Testis (tissue), 3 donors: Measurements from ENCODE around the gene SCRT2. TPM values are rescaled to one million over a fixed set of nuclear protein-coding genes. Genes with fewer than 3 reads are reported as not detected.
A peak's percentile ranks its signal among the peaks of the same experiment; 100 is the strongest.

ENCODE experiments used
- DNase-seq: peaks from one replicate; pipeline ENCODE4 v3.0.0-alpha.2; 2019
- H3K27ac ChIP-seq, 2 donors: fragments of 200-600 bp; sonication (generic); one replicate each; pipeline ENCODE4 v1.5.1; 2019
- H3K27me3 ChIP-seq: fragments of 200-600 bp; sonication (generic); one replicate; pipeline ENCODE4 v1.5.1; 2019
- H3K36me3 ChIP-seq: fragments of 200-600 bp; sonication (generic); one replicate; pipeline ENCODE4 v1.5.1; 2017; ENCODE audit warnings: low read depth; ENCODE audit errors: missing control alignments
- H3K4me1 ChIP-seq: fragments of 200-600 bp; sonication (generic); one replicate; pipeline ENCODE4 v1.5.1; 2019
- H3K4me3 ChIP-seq, 2 donors: fragments of 200-600 bp; sonication (generic); one replicate each; pipeline ENCODE4 v1.5.1; 2017 to 2019
- H3K9me3 ChIP-seq: fragments of 200-600 bp; sonication (generic); one replicate; pipeline ENCODE4 v1.5.1; 2017
- CTCF ChIP-seq, 3 experiments: fragments of 450-650 bp in 2 of 3; fragments of 200-600 bp in 1 of 3; sonication (generic) in 1 of 3; IDR thresholded peaks; one replicate each; pipeline ENCODE4 v1.5.1; 2016 to 2019; ENCODE audit warnings: antibody characterized with exemption in 3 of 3, mild to moderate bottlenecking in 2 of 3, moderate library complexity in 1 of 3
- POLR2A ChIP-seq: fragments of 450-650 bp; IDR thresholded peaks from one replicate; pipeline ENCODE4 v1.6.1; 2017; ENCODE audit warnings: antibody characterized with exemption, mild to moderate bottlenecking, moderate library complexity
- whole genome bisulfite sequencing, 2 donors: methylation state at CpG; one replicate each; pipeline ENCODE4 v1.1.5; 2018; 5-methylcytosine and 5-hydroxymethylcytosine counted together
- intact Hi-C: fragments of 100-400 bp; cut with DNase I; formaldehyde crosslinking; loops from one replicate; pipeline ENCODE4 v1.15.1; 2023; ENCODE audit warnings: low total_unique reads
- polyA plus RNA-seq: library from polyadenylated mRNA; stranded (reverse); fragments of 350-450 nt; fragmentation: Illumina TruSeq; extraction: RNeasy Lipid Tissue Mini Kit (QIAGEN cat#74804); gene quantifications from one replicate; pipeline ENCODE4 v1.2.3, GENCODE V29; 2014; ENCODE audit warnings: low read depth, low replicate concordance; ENCODE audit not compliant: insufficient read depth
- total RNA-seq, 2 donors: library from RNA; depleted of rRNA; stranded (reverse); fragments of >200 nt; gene quantifications; one replicate each; pipeline ENCODE4 v1.2.3, GENCODE V29; 2016

SCRT2 gene
- total and polyA plus RNA-seq, 3 donors from 2014 or later, result 0.13 to 0.39 (median 0.19) TPM

GRCh38 chr20:652615-653109 lies 22.9 kb downstream of the SCRT2 start:
- DNase-seq, result peak; percentile 42
- H3K36me3 ChIP-seq, result no peaks in the 10 kb centered on the region
- 3 to 5% methylated on average over 7 to 27 of the region's 36 CpGs for WGBS, 2 donors
- peak overlapping the region; percentile 63 to 90 for H3K27ac ChIP-seq
- H3K9me3 ChIP-seq, result no peaks in the 10 kb centered on the region
- H3K4me3 ChIP-seq, result peak overlapping the region; percentile 67 to 69
- intact Hi-C loops, result no loop called here
- no peaks in the 10 kb centered on the region for H3K27me3 ChIP-seq
- H3K4me1 ChIP-seq, result peaks cover 14% of the 10 kb centered on the region
- no peak for TF ChIP-seq POLR2A
- TF ChIP-seq CTCF (IDR thresholded peaks at IDR 0.05), result no peak

GRCh38 chr20:651713-652614 lies 23.6 kb downstream of the SCRT2 start:
- intact Hi-C loops, result no loop called here
- Histone ChIP-seq H3K4me3 (peak overlapping the region; percentile 67 to 69), H3K27ac (peak overlapping the region; percentile 63 to 90), H3K27me3 (no peaks in the 10 kb centered on the region), H3K9me3 (no peaks in the 10 kb centered on the region), H3K36me3 (no peaks in the 10 kb centered on the region), H3K4me1 (peaks cover 14% of the 10 kb centered on the region)
- WGBS, 2 donors, result 49 to 54% methylated on average over 16 to 20 of the region's 20 CpGs
- no peak for TF ChIP-seq CTCF (IDR thresholded peaks at IDR 0.05)
- TF ChIP-seq POLR2A, result no peak
- DNase-seq, result no peak

GRCh38 chr20:650954-651353 lies 24.6 kb downstream of the SCRT2 start:
- H3K4me3 ChIP-seq, result no peak overlapping the region
- H3K4me1 ChIP-seq, result peaks cover 14% of the 10 kb centered on the region
- no peak overlapping the region for H3K27ac ChIP-seq
- no peaks in the 10 kb centered on the region for H3K9me3 ChIP-seq
- TF ChIP-seq POLR2A (no peak), CTCF (IDR thresholded peaks at IDR 0.05) (no peak)
- no peak for DNase-seq
- H3K36me3 ChIP-seq, result no peaks in the 10 kb centered on the region
- intact Hi-C loops, result no loop called here
- no peaks in the 10 kb centered on the region for H3K27me3 ChIP-seq
- 68 to 79% methylated on average over 5 of the region's 5 CpGs for WGBS, 2 donors

GRCh38 chr20:650281-650680 lies 25.3 kb downstream of the SCRT2 start:
- Histone ChIP-seq H3K4me3 (no peak overlapping the region), H3K27ac (no peak overlapping the region), H3K9me3 (no peaks in the 10 kb centered on the region), H3K36me3 (no peaks in the 10 kb centered on the region), H3K4me1 (peaks cover 18% of the 10 kb centered on the region), H3K27me3 (no peaks in the 10 kb centered on the region)
- DNase-seq, result no peak
- 86 to 93% methylated on average over 5 of the region's 5 CpGs for WGBS, 2 donors
- no peak for TF ChIP-seq POLR2A
- TF ChIP-seq CTCF (IDR thresholded peaks at IDR 0.05), result no peak
- intact Hi-C loops, result no loop called here
